A673 (cell line): ENCODE results near the gene KIRREL3.

Experiments
- CTCF ChIP-seq: fragments of 300-800, 200-600 bp; sonication (generic); conservative IDR thresholded peaks from 2 replicates; pipeline ENCODE4 v1.5.1; 2017; ENCODE audit warnings: low read depth, mild to moderate bottlenecking, antibody characterized with exemption, low read length, moderate library complexity, mixed read lengths
- EZH2 ChIP-seq: fragments of 200-600 bp; sonication (generic); IDR thresholded peaks from 2 replicates; pipeline ENCODE4 v1.6.1; 2017; ENCODE audit warnings: borderline replicate concordance, low read depth, mild to moderate bottlenecking, mixed read lengths, antibody characterized with exemption, low read length; ENCODE audit not compliant: poor library complexity, severe bottlenecking

GRCh38 chr11:126602349-126602940 lies 398.1 kb downstream of the KIRREL3 start:
- no peak for TF ChIP-seq CTCF
- TF ChIP-seq EZH2: no peak
